NCI-H1092 (cell line): ENCODE measurements around the gene LIN52.

Experiments used
- DNase-seq: peaks from one replicate; lab custom pipeline; 2025; lab: John Stamatoyannopoulos, UW

Gene LIN52

DNA sequence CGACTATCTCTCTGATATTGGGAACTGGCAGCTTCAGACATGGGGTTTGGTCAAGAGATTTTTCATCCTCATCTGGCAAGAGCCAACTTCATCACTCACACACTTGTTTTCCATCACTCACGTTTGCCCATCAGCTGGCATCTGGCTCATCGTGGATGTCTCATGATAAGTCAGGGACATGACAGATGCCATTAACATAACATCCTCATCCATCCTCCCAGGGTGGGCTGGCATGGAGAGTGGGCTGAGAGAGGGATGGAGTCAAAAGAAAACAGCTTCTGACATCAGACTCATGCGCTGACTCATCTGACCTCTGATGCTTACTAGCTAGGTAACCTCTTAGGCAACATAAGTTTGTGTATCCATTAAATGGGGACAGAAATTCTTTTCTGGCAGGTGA lies 152.7 kb downstream of the LIN52 start:
- DNase-seq, result no peak

DNA sequence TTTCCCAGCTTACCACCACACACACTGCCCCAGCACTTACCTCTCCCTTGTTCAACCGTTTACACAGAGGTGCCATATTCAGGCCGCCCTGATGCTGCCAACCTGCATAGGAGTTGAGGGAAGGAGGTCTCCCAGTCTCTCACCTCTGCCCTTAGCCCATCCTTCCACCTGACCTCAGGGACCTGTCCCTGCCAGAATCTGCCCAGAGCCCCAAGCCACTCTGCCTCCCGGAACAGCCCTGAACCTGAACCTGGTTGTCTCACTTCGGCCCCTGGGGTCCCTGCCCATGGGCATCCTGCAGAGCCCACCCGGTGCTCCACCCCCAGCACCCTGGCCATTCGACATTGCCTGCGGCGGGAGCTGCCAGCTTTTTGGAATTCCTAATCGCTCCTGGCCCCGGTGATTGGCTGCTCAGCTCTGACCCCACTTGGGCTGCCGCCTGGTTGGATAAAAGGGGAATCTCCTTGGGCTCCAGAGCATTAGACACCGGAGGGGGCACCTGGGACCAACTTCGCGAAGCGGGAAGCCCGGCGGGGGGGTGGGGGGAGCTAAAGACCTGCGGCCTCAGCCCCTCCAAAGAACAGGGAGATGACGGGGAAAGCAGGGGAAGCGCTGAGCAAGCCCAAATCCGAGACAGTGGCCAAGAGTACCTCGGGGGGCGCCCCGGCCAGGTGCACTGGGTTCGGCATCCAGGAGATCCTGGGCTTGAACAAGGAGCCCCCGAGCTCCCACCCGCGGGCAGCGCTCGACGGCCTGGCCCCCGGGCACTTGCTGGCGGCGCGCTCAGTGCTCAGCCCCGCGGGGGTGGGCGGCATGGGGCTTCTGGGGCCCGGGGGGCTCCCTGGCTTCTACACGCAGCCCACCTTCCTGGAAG lies 154.5 kb downstream of the LIN52 start, which contains the start of gene VSX2:
Gene VSX2 (plus strand): TSS at position 476 of the 874 bp plus-strand sequence. CDS start 113 bp downstream, at position 589.
- no peak for DNase-seq

DNA sequence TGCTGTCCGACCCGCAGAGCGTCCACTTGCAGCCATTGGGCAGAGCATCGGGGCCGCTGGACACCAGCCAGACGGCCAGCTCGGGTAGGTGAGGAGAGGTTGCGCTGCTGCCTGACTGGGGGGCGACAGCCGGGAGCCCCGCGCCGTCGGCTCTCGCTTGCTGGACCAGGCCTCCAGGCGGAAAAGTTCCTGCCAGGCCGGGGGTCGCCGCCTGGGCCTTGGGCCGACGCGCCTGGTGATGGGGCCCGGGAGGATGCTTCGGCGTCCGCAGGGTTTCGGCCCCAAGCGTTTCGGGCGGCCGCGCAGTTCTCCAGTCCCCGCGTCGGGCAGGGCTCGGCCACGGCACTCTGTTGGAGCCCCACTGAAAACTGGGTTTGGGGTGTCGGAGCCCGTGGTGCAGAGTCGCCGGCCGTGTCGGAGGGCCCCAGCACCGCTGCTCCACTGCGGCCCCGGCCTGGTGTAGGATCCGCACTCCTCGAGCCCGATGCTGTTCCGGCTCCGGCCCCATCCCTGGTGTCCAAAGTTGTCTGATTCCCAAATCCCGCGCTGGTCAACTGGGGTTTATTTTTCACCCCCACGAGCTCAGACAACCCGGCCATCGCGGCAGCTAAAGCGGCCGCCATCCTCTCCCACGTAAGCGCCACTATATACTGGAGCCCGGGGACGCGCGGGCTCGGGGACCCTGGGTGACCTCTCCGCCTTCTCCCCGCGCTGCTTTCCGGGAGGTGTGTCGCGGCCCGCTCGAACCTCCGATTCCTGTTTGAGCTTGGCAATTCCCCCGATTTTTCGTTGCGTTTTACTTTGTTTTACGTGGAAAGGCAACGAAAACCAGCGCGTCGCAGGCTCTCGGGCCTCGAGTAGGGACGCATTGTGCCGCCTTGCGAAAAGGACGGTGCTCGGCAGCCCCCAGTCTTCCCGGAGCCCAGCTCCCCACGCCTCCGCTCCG lies 155.4 kb downstream of the LIN52 start:
- no peak for DNase-seq

DNA sequence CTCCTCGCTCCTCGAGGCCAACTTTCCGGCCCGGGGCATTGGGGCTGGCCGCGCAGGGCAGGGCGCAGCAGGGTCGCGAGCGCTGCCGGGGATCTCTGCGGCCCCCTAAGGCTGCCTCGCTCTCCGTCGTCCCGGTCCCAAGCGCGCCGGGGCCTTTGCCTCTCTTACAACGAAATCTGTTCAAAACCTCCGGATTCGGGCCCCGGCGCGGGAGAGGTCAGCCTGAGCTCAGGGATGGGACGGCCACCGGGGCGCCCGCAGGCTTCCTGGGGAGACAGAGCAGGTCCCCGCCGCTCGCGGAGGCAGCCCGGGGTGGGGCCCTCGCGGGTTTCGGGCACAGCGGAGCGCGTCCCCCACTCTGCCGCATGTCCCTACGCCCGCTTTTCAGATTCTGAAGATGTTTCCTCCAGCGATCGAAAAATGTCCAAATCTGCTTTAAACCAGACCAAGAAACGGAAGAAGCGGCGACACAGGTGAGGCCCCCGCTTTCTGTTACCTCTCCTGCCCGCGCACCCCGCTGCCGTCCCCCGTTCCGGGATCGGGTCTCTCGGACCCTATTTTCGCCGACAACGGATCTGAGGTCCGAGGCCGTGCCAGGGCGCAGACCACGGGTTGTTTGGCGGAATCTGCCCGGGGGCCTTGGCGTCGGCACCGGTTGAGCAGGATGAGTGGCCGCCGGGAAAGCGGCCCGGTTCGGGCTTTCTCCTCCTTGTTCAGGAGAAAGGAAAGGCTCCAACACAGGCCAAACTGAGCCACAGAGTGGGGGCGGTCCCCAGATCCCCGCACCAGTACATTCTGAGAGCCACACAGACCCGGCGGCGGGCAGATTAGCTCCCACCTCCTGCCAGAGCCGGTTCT lies 156.3 kb downstream of the LIN52 start:
- no peak for DNase-seq

DNA sequence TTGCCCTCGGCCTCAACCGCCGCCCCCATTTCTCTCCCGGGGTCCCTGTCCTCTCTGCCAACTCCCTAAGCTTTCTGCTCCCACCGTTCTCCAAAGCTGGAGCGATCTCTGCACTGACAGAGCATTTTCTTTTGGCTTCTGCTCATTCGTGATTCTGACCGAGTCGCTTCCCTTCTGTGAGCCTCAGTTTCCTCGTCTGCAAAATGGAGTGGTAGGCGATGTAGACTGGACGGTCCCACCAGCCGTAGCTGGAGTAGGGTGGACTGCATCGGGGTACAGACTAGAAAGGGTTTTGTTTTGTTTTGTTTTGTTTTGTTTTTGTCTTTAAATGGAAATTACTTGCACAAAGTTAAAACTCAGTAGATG lies 156.9 kb downstream of the LIN52 start:
- DNase-seq, result no peak

DNA sequence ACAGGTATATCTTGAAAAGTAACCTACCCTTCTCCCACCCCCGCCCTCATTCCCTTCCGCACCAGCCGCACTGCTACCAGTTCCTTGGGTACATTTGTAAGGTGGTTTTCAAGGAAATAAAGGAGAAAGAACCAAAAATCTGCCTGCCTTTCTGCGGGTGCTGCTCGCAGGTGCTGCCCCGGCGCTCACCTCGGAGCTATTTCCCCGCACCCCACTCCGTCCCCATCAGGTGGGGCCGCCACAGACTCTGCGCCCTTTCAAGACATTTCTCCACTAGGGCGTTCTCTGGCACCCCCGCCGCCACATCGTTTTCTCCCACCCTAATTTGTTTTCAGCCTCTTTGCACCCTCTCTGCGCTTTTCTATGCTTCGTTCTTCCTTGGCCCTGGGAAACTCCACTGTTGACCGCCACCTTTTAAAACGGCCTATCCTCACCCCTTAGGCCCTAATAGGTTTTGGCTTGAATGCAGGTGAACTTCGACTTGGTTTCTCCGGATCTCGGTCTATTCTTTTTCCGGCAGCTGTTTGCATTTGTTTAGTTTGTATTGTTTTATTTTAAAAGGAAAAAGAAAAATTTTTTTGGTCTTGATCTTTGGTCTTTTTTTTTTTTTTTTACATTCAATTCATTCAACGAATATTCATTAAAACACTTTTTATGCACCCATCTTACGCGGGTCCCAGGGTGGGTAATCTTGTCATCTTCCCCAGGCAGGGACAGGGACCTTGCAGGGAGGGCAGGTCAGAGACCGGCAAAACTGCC lies 157.4 kb downstream of the LIN52 start:
- DNase-seq, result no peak

DNA sequence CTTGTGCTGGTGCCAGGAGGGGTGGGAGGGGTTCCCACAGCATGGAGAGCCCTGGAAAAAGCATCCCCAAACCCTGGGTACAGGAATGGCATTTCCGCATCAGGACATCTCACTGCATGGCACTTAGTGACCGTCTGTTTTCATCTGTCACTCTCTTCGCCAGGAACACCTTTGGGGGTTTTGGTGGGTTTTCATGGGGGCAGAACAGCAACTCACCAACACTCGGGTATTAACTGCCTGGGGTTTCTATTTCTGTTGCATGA lies 158.0 kb downstream of the LIN52 start:
- DNase-seq, result no peak

DNA sequence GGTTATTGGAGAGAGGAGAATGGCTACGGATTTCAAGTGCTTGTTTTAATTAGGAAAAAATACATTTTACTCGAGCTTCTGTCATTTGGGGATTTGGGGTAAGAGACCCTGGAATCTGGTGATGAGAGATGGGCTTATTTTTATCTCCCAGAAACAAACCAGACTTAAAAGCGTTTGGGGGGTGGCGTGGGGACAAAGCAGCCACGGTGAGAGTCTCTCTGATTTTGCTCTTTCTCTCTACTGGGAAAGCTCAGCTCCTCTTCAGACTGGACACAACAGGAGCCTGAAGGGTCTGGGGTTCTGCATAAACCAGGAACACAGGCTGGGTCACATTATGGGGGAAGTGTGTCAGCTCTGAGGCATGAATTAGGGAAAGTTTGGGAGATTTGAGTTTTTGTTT lies 158.3 kb downstream of the LIN52 start:
- no peak for DNase-seq

DNA sequence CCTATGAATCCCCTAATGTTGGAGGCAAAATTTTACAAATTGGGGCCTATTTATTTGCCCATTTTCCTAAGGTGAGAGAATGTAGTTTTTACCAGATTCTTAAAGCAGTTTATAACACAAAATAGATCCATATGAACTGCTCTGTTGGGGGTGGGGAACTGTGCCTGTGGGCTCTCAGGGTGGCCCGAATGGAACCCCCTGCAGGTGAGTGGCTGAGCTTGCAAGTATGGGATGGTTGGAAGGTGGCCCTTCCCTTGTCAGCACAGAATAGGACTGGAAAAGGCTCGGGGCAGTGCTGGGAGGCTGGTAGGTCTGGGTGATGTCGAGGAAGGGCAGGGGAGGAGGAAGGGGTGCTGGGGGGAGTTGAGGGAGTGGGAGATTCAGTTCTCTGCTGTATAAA lies 159.4 kb downstream of the LIN52 start:
- no peak for DNase-seq

DNA sequence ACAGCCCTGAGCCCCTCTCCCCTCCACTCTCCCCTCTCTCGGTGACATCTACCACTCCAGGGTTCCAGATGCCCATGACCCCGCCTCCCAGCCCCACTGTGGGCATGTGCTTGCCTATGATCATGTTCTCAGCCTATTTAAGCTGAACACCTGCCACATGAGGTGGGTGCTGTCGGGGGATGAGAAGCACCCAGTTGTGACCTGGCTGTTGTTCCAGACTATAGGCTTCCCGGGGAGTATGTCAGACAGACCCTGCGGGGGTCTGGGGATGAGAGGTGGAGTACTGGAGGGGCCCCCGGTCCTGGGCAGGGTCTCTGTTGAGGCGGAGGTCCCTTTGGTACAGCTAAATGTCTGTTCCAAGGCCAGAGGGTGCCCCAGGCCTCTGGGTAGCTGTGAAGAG lies 160.5 kb downstream of the LIN52 start:
- DNase-seq, result no peak

DNA sequence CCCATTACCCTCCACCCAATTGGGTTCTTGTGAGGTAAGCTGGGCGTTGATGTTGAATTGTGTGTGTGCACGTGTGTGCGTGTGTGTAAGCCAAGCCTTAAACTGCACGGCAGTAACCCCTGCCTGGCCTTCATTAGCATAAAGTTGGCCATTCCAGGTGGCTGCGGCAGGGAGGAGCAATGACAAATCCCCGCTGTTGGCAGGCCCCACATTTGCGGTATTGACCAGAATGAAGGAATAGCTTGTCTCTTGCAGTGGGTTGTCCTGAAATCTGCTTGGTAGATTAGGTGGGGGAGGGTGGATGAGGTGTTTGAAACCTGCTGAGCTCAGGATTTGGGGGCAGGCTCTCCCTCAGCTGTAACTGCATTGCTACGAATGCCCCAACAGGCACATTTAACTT lies 161.8 kb downstream of the LIN52 start:
- DNase-seq, result no peak

DNA sequence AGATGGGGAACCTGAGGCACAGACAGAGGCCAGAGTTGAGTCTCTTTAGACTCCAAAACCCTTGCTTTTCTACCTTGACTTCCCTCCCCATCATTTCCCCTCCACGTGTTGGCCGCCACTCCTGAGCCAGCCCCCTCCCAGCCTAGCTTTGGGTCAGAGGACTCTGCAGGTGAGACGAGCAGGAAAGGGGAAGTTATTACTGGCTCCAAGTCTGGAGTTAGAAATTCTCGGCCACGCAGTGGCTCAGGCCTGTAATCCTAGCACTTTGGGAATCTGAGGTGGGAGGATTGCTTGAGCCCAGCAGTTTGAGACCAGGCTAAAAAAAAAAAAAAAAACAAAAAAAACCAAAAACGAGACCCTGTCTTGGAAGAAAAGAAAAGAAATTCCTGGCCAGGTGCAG lies 163.3 kb downstream of the LIN52 start:
- DNase-seq, result no peak

DNA sequence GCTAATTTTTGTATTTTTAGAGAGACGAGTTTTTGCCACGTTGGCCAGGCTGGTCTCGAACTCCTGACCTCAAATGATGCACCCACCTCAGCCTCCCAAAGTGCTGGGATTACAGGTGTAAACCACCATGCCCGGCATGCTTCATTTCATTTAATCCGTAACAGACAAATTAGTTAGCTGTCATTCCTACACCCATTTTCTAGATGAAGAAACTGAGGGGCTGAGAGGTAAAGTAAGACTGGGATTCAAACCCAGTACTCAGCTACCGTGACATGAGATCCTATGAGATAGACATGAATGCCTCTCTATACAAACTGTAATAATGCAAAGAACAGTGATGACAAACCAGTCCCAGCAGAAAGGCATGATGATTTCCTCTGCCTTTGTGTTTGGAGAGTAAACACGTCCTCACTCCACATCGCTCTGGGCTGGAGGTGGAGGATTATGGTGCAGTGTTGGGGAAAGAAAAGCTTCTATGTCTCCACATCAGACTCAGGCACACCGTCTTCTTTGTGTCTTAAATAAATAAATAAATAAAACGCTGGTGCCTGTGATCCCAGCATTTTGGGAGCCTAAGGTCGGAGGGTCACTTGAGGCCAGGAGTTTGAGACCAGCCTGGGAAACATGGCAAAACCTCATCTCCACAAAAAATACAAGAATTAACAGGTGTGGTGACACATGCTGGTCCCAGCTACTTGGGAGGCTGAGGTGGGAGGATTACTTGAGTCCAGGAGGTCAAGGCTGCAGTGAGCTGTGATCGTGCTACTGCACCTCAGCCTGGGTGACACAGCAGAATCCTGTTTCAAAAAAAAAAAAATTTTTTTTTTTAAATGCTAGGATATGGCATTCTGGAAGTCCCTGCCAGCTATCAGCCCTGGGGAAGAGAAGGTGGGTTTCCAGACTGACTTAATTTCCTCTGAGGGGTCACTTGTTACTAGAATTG lies 164.9 kb downstream of the LIN52 start:
- DNase-seq, result no peak
